Ovary (tissue), 9 donors: Measurements from ENCODE around the gene HYDIN. TPM values are rescaled to one million over a fixed set of nuclear protein-coding genes. Genes with fewer than 3 reads are reported as not detected.

Experiments used
- DNase-seq, 5 donors: peaks; one replicate each; pipeline ENCODE4 v3.0.0-alpha.2; 2019 to 2020
- H3K27ac ChIP-seq, 2 donors: fragments of 200-600 bp; one replicate each; pipeline versions ENCODE4 v1.5.1 to v1.8.0; 2019 to 2022
- H3K27me3 ChIP-seq: fragments of 200-600 bp; one replicate; pipeline ENCODE4 v1.8.0; 2022
- H3K36me3 ChIP-seq: fragments of 200-600 bp; sonication (generic); one replicate; pipeline ENCODE4 v1.5.1; 2019
- H3K4me1 ChIP-seq: one replicate; pipeline ENCODE4 v1.8.1; 2013; ENCODE audit warnings: mild to moderate bottlenecking, moderate library complexity; ENCODE audit not compliant: insufficient read depth
- H3K4me3 ChIP-seq: fragments of 200-600 bp; sonication (generic); one replicate; pipeline ENCODE4 v1.5.1; 2017
- H3K9me3 ChIP-seq, 2 donors: fragments of 200-600 bp in 1 of 2; sonication (generic) in 1 of 2; one replicate each; pipeline versions ENCODE4 v1.5.1 to v1.8.1; 2013 to 2019; ENCODE audit warnings: mild to moderate bottlenecking in 1 of 2, moderate library complexity in 1 of 2
- EP300 ChIP-seq: sonication (generic); formaldehyde crosslinking; IDR thresholded peaks from one replicate; pipeline ENCODE4 v1.6.1; 2017; ENCODE audit warnings: antibody characterized with exemption
- POLR2A ChIP-seq: fragments of 450-650 bp; IDR thresholded peaks from one replicate; pipeline ENCODE4 v1.6.1; 2017; ENCODE audit warnings: antibody characterized with exemption, mild to moderate bottlenecking, moderate library complexity
- WGBS, 3 donors: extraction: QIAGEN DNeasy Blood & Tissue Kit in 1 of 3; methylation state at CpG; one replicate each; pipeline versions ENCODE4 v1.1.5 to v1.1.7; 2013 to 2017; 5-methylcytosine and 5-hydroxymethylcytosine counted together
- intact Hi-C, 4 donors: fragments of 100-400 bp; cut with DNase I; formaldehyde crosslinking; loops; one replicate each; pipeline versions ENCODE4 v1.11.0 to v1.15.1; 2022 to 2023
- polyA plus RNA-seq, 2 donors: library from polyadenylated mRNA; stranded (reverse); fragments of 200-250 nt in 1 of 2; fragments of 350-450 nt in 1 of 2; fragmentation: Illumina TruSeq in 1 of 2; extraction: RNeasy Lipid Tissue Mini Kit (QIAGEN cat#74804) in 1 of 2; gene quantifications; one replicate each; pipeline ENCODE4 v1.2.3, GENCODE V29; 2013 to 2014
- total RNA-seq, 7 donors: library from RNA; depleted of rRNA in 2 of 7; stranded (reverse); fragments of >200 nt in 2 of 7; fragmentation: NEBNext Ultra II Directional in 3 of 7; extraction: Animal tissue kit (Norgen Biotek cat#: 25700) in 3 of 7; gene quantifications; one replicate each; pipeline versions ENCODE4 v1.1.0 to v1.2.4, GENCODE V29; 2016 to 2023
- TF ChIP-seq, protein P1 (sequence below), 3 donors: fragments of 450-650 bp in 2 of 3; fragments of 200-600 bp in 1 of 3; IDR thresholded peaks; one replicate each; pipeline versions ENCODE4 v1.5.1 to v1.8.0; 2016 to 2022; ENCODE audit warnings: antibody characterized with exemption in 3 of 3, mild to moderate bottlenecking in 1 of 3
- donor health status: DM: no; HTN: no; CAD: no; lungs with moderate emphysema.
- donor health status: DM: no; HTN: no; CAD: no.
- donor health status: Bipolar disorder and iron deficiency.
- donor health status: DM: yes; HTN: yes; CAD: no.
- donor health status: DM: no; HTN: no; CAD: no.
- donor health status: DM: yes; HTN: yes; CAD: no.

Gene HYDIN
- total and polyA plus RNA-seq, 9 donors, result 0.39 to 59.4 (median 4.4) TPM

DNA sequence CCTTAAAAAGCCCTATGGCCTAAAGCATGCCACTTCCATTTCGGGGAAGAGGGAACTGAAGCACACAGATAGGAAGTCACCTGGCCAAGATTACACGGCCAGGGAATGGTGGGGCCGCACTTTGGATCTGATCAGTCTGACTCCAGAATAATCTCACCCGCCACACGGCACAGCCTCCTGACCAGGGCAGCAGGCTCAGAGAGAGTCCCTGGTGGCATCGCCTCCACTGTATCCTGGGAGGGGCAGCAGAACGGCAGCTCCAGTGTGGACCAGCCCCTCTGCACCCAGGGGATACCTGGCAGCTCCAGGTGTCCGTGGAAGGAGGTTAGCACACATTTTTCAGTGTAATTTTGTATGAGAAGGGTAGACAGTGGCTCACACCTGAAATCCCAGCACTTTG lies 465.0 kb downstream of the HYDIN start:
- no peaks in the 10 kb centered on the region for H3K4me1 ChIP-seq
- no peak overlapping the region for H3K27ac ChIP-seq
- intact Hi-C loops, result loop anchor here in 1 of 4 donors (5.0 kb wide), 1 partner anchor 238 kb away; no protein-coding TSS in a partner anchor
- WGBS, 3 donors, result 89 to 95% (median 92%) methylated on average over 8 of the region's 8 CpGs
- DNase-seq, result no peak
- H3K4me3 ChIP-seq, result no peak overlapping the region
- H3K27me3 ChIP-seq, result no peaks in the 10 kb centered on the region
- TF ChIP-seq EP300, result no peak
- no peak for TF ChIP-seq POLR2A
- TF ChIP-seq, protein P1, sequence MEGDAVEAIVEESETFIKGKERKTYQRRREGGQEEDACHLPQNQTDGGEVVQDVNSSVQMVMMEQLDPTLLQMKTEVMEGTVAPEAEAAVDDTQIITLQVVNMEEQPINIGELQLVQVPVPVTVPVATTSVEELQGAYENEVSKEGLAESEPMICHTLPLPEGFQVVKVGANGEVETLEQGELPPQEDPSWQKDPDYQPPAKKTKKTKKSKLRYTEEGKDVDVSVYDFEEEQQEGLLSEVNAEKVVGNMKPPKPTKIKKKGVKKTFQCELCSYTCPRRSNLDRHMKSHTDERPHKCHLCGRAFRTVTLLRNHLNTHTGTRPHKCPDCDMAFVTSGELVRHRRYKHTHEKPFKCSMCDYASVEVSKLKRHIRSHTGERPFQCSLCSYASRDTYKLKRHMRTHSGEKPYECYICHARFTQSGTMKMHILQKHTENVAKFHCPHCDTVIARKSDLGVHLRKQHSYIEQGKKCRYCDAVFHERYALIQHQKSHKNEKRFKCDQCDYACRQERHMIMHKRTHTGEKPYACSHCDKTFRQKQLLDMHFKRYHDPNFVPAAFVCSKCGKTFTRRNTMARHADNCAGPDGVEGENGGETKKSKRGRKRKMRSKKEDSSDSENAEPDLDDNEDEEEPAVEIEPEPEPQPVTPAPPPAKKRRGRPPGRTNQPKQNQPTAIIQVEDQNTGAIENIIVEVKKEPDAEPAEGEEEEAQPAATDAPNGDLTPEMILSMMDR (IDR thresholded peaks at IDR 0.05), result no peak
- H3K36me3 ChIP-seq, result no peaks in the 10 kb centered on the region
- H3K9me3 ChIP-seq, result no peaks in the 10 kb centered on the region

DNA sequence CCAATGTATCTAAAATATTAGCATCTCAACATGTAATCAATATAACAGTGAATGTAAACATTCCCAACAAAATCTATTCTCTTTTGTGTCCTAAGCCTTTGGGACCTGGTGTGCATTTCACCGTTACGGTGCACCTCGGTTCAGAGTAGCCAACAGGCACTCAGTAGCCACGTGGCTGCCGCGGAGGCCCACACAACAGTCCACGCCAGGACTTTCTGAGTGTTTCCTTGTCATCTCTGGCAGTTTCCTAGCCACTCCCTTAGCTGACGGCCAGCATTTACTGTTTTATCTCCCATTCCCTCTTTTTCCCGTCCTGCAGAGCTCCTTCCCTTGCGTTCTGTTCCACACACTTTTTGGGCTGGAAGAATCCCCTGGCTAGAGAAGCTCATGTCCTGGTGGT lies 465.9 kb downstream of the HYDIN start:
- no peaks in the 10 kb centered on the region for H3K36me3 ChIP-seq
- 90 to 93% (median 92%) methylated on average over 10 of the region's 10 CpGs for WGBS, 3 donors

GRCh38 chr16:70760221-70760620 lies 470.3 kb downstream of the HYDIN start:
- H3K4me1 ChIP-seq, result no peaks in the 10 kb centered on the region
- H3K27ac ChIP-seq, result no peak overlapping the region
- 67 to 69% (median 68%) methylated on average over 3 of the region's 3 CpGs for WGBS, 3 donors
- H3K27me3 ChIP-seq, result no peaks in the 10 kb centered on the region
- no peaks in the 10 kb centered on the region for H3K36me3 ChIP-seq
- no peak for DNase-seq
- intact Hi-C loops, result loop anchor here in 1 of 4 donors (5.0 kb wide), 1 partner anchor 78 kb away; no protein-coding TSS in a partner anchor
- H3K9me3 ChIP-seq, result no peaks in the 10 kb centered on the region
- no peak overlapping the region for H3K4me3 ChIP-seq
- no peak for TF ChIP-seq EP300
- TF ChIP-seq, protein P1 (IDR thresholded peaks at IDR 0.05), result no peak
- TF ChIP-seq POLR2A, result no peak

More for the DNA sequence above, 465.9 kb downstream of the HYDIN start:
- no peak overlapping the region for H3K4me3 ChIP-seq
- no peaks in the 10 kb centered on the region for H3K4me1 ChIP-seq
- TF ChIP-seq EP300 (no peak), POLR2A (no peak)
- TF ChIP-seq, protein P1 (IDR thresholded peaks at IDR 0.05), result no peak
- no peak overlapping the region for H3K27ac ChIP-seq
- intact Hi-C loops, result loop anchor here in 2 of 4 donors (5.0 kb wide), 2 partner anchors 82 to 237 kb away; no protein-coding TSS in a partner anchor
- H3K9me3 ChIP-seq, result no peaks in the 10 kb centered on the region
- no peaks in the 10 kb centered on the region for H3K27me3 ChIP-seq
- no peak for DNase-seq

DNA sequence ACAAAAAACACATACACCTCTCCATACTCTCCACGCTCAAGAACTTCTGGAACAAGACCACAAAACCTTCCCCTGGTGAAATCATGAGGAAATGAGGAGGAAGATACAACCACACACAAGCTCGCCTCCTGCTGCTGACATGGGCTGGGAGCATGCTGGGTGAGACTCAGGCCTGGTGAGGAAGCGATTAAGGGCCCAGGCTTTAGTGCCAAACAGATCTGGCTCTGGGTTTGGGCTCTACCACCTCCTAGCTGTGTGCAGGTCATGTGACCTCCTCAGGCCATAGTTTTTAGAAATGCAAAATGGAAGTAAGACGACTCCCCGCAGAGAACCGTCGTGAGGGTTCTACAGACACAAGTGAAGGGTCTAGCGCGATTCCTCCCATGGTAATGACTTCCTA lies 470.9 kb downstream of the HYDIN start:
- Histone ChIP-seq H3K4me1 (no peaks in the 10 kb centered on the region), H3K36me3 (no peaks in the 10 kb centered on the region), H3K27ac (no peak overlapping the region), H3K4me3 (no peak overlapping the region), H3K9me3 (no peaks in the 10 kb centered on the region), H3K27me3 (no peaks in the 10 kb centered on the region)
- WGBS, 3 donors, result 94 to 98% (median 97%) methylated on average over 9 of the region's 9 CpGs
- no peak for DNase-seq
- intact Hi-C loops, result loop anchor here in 1 of 4 donors (5.0 kb wide), 1 partner anchor 77 kb away; no protein-coding TSS in a partner anchor
- TF ChIP-seq, protein P1 (IDR thresholded peaks at IDR 0.05), result no peak
- TF ChIP-seq POLR2A, result no peak
- TF ChIP-seq EP300, result no peak
